ENCODE results near the gene CSRP1. TPM values are rescaled to one million over a fixed set of nuclear protein-coding genes. Genes with fewer than 3 reads are reported as not detected.

The CSRP1 gene
- total and polyA plus RNA-seq, 2 experiments from 2014 or later = 5.8 to 29.9 TPM

GRCh38 chr1:201504179-201504631 lies 2.7 kb downstream of the CSRP1 start (continued):
- no peak for TF ChIP-seq CTCF (conservative IDR thresholded peaks at IDR 0.05; ENCODE audit: low read depth in 2 of 2)

- ATAC-seq (peak; percentile 37), DNase-seq (ENCODE audit: low spot score) (peak; percentile 73)
- no peaks in the 10 kb centered on the region for H3K36me3 ChIP-seq (ENCODE audit: insufficient read depth)
- H3K27ac ChIP-seq (ENCODE audit: low read depth) = peak overlapping the region; percentile 88
- H3K4me1 ChIP-seq (ENCODE audit: insufficient read depth) = peaks cover 40% of the 10 kb centered on the region
- no peaks in the 10 kb centered on the region for H4K20me1 ChIP-seq (replicated peaks; ENCODE audit: insufficient read depth)
- H3K27me3 ChIP-seq (ENCODE audit: insufficient read depth) = peaks cover 33% of the 10 kb centered on the region
- H2AFZ ChIP-seq = no peak overlapping the region
- Mint-ChIP-seq H3K4me3 (peak overlapping the region; percentile 27), H3K9me3 (no peaks in the 10 kb centered on the region), H3K4me1 (peaks cover 59% of the 10 kb centered on the region), H3K36me3 (ENCODE audit: low read depth) (no peaks in the 10 kb centered on the region), H3K27ac (peak overlapping the region; percentile 87), H3K27me3 (ENCODE audit: insufficient read depth, low read depth, poor library complexity) (peaks cover 32% of the 10 kb centered on the region)
- TF ChIP-seq ZNF462 (CRISPR knock-in tag; IDR thresholded peaks at IDR 0.05) (no peak), CREB1 (CRISPR knock-in tag; IDR thresholded peaks at IDR 0.05; ENCODE audit: low read depth) (peak; percentile 70)
- H3K4me3 ChIP-seq = no peak overlapping the region; the same call in 1 of the 2 replicates
- H3F3A ChIP-seq (replicated peaks; ENCODE audit: low read depth) = peaks cover 15% of the 10 kb centered on the region; the same call in 1 of the 2 replicates
- peak overlapping the region; percentile 56 for H3K4me2 ChIP-seq
- H3K79me2 ChIP-seq (replicated peaks; ENCODE audit: insufficient read depth) = peaks cover 3% of the 10 kb centered on the region; the same call in 1 of the 2 replicates
- H3K9me2 ChIP-seq (ENCODE audit: insufficient read depth) = no peaks in the 10 kb centered on the region
Measured at GRCh38 chr1:201503397-201504176, 3.3 kb downstream of the CSRP1 start.
